ENCODE data around the gene ZMYM4.

ZMYM4 gene

DNA sequence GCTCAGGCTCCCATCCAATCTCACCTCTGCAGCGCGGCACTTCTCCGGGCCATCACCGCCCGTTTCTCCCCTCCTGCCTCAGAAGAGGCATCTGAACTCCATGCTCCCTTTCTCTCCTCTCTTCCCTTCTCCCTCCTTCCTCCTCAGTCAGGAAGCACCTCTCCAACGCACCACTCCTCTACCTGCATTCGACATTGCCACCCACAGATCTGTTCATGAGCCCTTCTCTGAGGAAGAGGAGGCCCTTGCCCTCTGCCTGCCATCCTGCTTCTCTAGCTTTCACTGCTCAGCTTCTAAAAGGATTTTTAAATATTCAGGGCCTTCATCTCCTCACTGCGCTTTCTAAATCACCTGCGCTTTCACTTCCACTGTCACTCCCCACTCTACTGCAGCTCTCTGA lies 168.7 kb downstream of the ZMYM4 start:
- no peak for TF ChIP-seq TAF1 (IDR thresholded peaks at IDR 0.05; ENCODE audit: borderline replicate concordance, insufficient read depth, low read length)
- no peak for TF ChIP-seq POLR2AphosphoS5 (IDR thresholded peaks at IDR 0.05; ENCODE audit: low read depth, low read length)
- TF ChIP-seq, protein P1, sequence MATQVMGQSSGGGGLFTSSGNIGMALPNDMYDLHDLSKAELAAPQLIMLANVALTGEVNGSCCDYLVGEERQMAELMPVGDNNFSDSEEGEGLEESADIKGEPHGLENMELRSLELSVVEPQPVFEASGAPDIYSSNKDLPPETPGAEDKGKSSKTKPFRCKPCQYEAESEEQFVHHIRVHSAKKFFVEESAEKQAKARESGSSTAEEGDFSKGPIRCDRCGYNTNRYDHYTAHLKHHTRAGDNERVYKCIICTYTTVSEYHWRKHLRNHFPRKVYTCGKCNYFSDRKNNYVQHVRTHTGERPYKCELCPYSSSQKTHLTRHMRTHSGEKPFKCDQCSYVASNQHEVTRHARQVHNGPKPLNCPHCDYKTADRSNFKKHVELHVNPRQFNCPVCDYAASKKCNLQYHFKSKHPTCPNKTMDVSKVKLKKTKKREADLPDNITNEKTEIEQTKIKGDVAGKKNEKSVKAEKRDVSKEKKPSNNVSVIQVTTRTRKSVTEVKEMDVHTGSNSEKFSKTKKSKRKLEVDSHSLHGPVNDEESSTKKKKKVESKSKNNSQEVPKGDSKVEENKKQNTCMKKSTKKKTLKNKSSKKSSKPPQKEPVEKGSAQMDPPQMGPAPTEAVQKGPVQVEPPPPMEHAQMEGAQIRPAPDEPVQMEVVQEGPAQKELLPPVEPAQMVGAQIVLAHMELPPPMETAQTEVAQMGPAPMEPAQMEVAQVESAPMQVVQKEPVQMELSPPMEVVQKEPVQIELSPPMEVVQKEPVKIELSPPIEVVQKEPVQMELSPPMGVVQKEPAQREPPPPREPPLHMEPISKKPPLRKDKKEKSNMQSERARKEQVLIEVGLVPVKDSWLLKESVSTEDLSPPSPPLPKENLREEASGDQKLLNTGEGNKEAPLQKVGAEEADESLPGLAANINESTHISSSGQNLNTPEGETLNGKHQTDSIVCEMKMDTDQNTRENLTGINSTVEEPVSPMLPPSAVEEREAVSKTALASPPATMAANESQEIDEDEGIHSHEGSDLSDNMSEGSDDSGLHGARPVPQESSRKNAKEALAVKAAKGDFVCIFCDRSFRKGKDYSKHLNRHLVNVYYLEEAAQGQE (IDR thresholded peaks at IDR 0.05; ENCODE audit: insufficient read depth in 1 of 2, low read depth in 2 of 2, low read length in 2 of 2) = no peak
- TF ChIP-seq FOXP2 (optimal IDR thresholded peaks at IDR 0.05; ENCODE audit: borderline replicate concordance, extremely low read depth, extremely low read length, insufficient read depth) = no peak
- no peak for TF ChIP-seq SIN3A (IDR thresholded peaks at IDR 0.05; ENCODE audit: borderline replicate concordance, insufficient read depth, low read length)

DNA sequence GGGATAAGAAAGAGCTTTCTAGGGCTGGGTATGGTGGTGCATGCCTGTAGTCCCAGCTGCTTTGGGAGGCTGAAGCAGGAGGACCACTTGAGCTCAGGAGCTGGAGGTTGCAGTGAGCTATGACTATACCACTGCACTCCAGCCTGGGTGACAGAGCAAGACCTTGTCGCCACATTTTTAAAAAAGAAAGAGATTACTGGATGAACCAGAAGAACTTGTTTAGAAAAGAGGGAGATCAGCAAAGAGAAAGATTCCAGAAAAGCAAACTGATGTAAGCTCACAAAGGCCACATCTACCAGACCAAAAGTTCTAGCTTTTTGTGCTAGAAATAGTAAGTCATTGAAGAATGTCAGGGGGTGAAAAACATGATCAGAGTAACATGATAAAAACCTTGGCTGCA lies 171.1 kb downstream of the ZMYM4 start:
- TF ChIP-seq TAF1 (IDR thresholded peaks at IDR 0.05; ENCODE audit: borderline replicate concordance, insufficient read depth, low read length) (no peak), POLR2AphosphoS5 (IDR thresholded peaks at IDR 0.05; ENCODE audit: low read depth, low read length) (no peak), SIN3A (IDR thresholded peaks at IDR 0.05; ENCODE audit: borderline replicate concordance, insufficient read depth, low read length) (no peak), FOXP2 (optimal IDR thresholded peaks at IDR 0.05; ENCODE audit: borderline replicate concordance, extremely low read depth, extremely low read length, insufficient read depth) (no peak)
- TF ChIP-seq, protein P1 (IDR thresholded peaks at IDR 0.05; ENCODE audit: insufficient read depth in 1 of 2, low read depth in 2 of 2, low read length in 2 of 2) = no peak

DNA sequence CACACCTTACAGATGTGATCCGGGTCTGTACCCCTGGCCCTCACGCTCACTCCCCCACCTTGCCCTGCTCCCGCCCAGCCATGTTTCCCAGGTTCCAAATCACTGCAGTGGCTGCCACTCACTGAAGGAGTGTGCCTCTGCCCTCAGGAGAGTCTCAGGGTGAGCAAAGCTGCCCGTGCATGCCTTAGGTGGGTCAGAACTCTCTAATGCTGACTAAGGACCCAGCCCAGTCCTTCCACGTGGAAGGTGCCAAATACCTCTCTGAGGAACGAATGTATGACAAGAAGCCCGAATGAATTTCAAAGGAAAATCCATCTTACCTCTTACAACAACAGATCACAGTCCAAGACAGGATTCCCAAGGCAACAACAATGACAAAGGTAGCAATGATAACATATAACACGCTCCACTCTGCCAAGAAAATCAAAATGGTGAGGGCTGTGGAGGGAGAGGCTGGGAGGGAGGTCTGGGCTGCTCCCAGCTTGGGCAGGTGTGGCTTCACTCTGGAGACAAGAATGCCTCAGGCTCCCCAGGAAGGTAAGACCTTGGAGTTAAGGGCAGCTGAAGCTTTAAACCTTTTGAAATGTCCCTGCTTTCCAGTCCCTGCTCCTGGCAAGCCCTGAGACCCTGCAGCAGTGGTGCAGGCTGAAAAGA lies 173.5 kb downstream of the ZMYM4 start:
- TF ChIP-seq TAF1 (IDR thresholded peaks at IDR 0.05; ENCODE audit: borderline replicate concordance, insufficient read depth, low read length) (no peak), POLR2AphosphoS5 (IDR thresholded peaks at IDR 0.05; ENCODE audit: low read depth, low read length) (no peak)

DNA sequence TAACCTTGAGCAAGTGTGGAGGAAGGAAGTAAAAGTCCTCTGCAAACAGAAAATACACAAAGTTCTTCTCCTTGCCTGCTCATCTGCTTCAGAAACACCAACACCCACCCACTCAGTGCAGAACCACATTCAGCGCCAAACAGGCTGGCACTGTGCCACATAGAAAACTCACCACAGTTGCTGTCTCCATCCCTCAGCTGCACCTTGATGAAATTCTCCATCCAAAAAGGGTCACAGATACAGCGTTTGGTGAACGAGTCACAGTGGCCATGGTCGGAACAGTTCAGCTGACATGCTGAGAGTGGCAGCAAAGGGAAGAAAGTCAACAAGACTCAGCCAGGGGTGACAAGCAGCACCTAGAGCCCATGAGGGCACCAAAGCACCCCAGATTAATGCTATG lies 174.2 kb downstream of the ZMYM4 start:
- no peak for TF ChIP-seq SIN3A (IDR thresholded peaks at IDR 0.05; ENCODE audit: borderline replicate concordance, insufficient read depth, low read length)
- no peak for TF ChIP-seq POLR2AphosphoS5 (IDR thresholded peaks at IDR 0.05; ENCODE audit: low read depth, low read length)
- TF ChIP-seq FOXP2 (optimal IDR thresholded peaks at IDR 0.05; ENCODE audit: borderline replicate concordance, extremely low read depth, extremely low read length, insufficient read depth) = no peak
- TF ChIP-seq TAF1 (IDR thresholded peaks at IDR 0.05; ENCODE audit: borderline replicate concordance, insufficient read depth, low read length) = no peak
- TF ChIP-seq, protein P1 (IDR thresholded peaks at IDR 0.05; ENCODE audit: insufficient read depth in 1 of 2, low read depth in 2 of 2, low read length in 2 of 2) = no peak

DNA sequence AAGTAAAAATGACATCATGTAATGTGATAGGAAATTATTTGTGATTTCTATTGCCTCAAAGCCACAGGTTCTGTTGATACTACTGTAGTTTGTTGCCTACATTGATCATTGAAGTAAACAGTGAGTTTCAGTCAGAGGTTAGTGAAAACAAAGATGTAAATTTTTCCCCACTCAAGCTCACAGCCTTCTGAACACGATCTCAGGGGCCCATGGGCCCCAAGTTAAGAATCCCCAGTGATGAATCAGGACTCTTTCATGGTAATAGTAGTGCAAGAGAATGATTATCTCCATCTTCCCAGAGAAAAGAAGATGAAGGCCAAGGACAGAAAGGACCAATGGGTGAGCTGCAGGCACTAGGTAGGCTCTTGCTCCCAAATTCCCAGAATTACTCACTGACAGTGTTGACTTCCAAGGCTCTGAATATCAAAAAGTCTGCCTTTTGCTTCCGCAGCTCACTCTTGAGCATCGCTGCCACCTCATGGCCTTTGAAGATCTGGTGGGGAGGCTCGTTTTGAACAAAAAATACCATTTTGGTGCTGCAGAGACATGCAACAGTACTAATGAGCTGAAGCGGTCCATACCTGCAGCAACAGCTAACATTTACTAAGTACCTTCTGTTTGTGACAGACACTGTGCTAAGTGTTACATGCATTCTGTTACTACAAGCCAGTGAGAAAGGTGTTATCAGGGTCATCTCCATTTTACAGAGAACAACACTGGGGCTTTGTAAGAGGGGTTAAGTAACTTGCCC lies 175.4 kb downstream of the ZMYM4 start:
- TF ChIP-seq FOXP2 (optimal IDR thresholded peaks at IDR 0.05; ENCODE audit: borderline replicate concordance, extremely low read depth, extremely low read length, insufficient read depth) = no peak

DNA sequence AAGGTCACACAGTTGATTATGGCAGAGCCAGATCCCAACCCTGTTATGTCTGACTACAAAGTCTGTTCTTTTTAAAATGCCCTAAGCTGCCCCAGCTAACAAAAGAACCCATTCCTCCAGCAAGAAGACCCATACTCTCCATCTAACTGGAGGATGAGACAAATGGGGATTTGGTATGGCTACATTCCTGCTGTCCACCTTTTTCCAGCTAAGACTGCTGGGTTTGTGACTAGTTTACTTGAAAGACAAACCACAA lies 175.9 kb downstream of the ZMYM4 start:
- TF ChIP-seq SIN3A (IDR thresholded peaks at IDR 0.05; ENCODE audit: borderline replicate concordance, insufficient read depth, low read length) = no peak
- no peak for TF ChIP-seq TAF1 (IDR thresholded peaks at IDR 0.05; ENCODE audit: borderline replicate concordance, insufficient read depth, low read length)
- TF ChIP-seq POLR2AphosphoS5 (IDR thresholded peaks at IDR 0.05; ENCODE audit: low read depth, low read length) = no peak
- TF ChIP-seq, protein P1 (IDR thresholded peaks at IDR 0.05; ENCODE audit: insufficient read depth in 1 of 2, low read depth in 2 of 2, low read length in 2 of 2) = no peak
- TF ChIP-seq FOXP2 (optimal IDR thresholded peaks at IDR 0.05; ENCODE audit: borderline replicate concordance, extremely low read depth, extremely low read length, insufficient read depth) = no peak
